WTC11 (cell line): ENCODE measurements around the gene HOXB8.

ENCODE experiments used
- CREM ChIP-seq: sonication (generic); formaldehyde crosslinking; IDR thresholded peaks from 2 replicates; pipeline ENCODE4 v1.8.1; 2022; ENCODE audit warnings: mild to moderate bottlenecking, missing genetic modification reagents, moderate library complexity
- IRF2 ChIP-seq: sonication (generic); formaldehyde crosslinking; IDR thresholded peaks from 2 replicates; pipeline ENCODE4 v1.8.0; 2022; ENCODE audit warnings: low read depth, missing genetic modification reagents, borderline replicate concordance
- SMAD3 ChIP-seq: sonication (generic); formaldehyde crosslinking; IDR thresholded peaks from 2 replicates; pipeline ENCODE4 v1.8.0; 2022; ENCODE audit warnings: missing genetic modification reagents, mild to moderate bottlenecking, borderline replicate concordance
- TEAD4 ChIP-seq: sonication (generic); formaldehyde crosslinking; IDR thresholded peaks from 2 replicates; pipeline ENCODE4 v1.8.0; 2022; ENCODE audit warnings: mild to moderate bottlenecking, missing genetic modification reagents
- ZBTB21 ChIP-seq: sonication (generic); formaldehyde crosslinking; IDR thresholded peaks from 2 replicates; pipeline ENCODE4 v1.8.1; 2023; ENCODE audit warnings: mild to moderate bottlenecking, missing genetic modification reagents, borderline replicate concordance
- ZNF138 ChIP-seq: sonication (generic); formaldehyde crosslinking; conservative IDR thresholded peaks from 2 replicates; pipeline ENCODE4 v1.8.1; 2022; ENCODE audit warnings: mild to moderate bottlenecking, moderate library complexity, missing genetic modification reagents
- TF ChIP-seq, protein P1 (sequence below): sonication (generic); formaldehyde crosslinking; IDR thresholded peaks from 2 replicates; pipeline ENCODE4 v1.8.1; 2023; ENCODE audit warnings: mild to moderate bottlenecking, missing genetic modification reagents, moderate library complexity
- TF ChIP-seq, protein P2 (sequence below): fragments of 200-600 bp; IDR thresholded peaks from 2 replicates; pipeline ENCODE4 v1.8.0; 2022; ENCODE audit warnings: antibody characterized with exemption
- TF ChIP-seq, protein P3 (sequence below): sonication (generic); formaldehyde crosslinking; IDR thresholded peaks from 2 replicates; pipeline ENCODE4 v1.8.1; 2022; ENCODE audit warnings: low read depth, missing genetic modification reagents, borderline replicate concordance
- TF ChIP-seq, protein P4 (sequence below): sonication (generic); formaldehyde crosslinking; IDR thresholded peaks from 2 replicates; pipeline ENCODE4 v1.8.1; 2022; ENCODE audit warnings: mild to moderate bottlenecking, missing genetic modification reagents, moderate library complexity, borderline replicate concordance

DNA sequence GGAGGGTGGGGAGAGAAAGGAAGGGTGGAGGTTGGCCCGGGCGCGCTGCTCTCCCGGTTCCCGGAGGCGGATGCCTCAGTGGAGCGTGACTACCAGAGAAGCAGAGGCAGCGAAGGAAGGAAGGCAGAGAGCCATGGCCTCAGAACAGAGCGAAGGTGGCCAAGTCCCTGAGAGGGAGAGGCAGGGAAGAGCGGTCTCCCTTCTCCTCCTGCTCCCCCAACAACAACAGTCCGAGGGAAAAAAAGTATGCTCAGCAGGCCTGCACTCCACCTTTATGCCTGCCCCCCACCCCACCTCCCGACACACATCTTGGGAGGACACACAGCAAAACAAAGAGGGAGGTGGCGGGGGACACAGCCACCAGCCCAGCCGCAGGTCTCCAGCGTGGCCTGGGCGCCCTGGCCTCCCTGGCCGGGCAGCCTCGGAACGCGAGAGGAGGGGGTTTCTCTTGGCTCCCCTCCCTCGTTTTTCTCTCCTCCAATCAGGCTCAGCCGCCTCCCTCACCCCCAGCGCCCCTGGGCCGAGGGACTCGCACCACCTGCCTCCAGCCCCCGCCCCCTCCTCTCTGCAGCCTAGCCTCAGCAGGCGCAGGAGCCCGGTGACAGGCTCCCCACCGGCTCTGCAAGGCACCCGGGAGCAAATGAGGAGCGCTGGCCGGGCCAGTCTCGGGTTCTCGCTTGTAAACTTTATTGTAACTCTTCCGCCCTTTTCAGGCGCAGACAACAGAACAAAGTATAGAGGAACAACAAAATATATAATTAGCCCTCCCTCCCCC is 3.2 kb downstream of the HOXB8 start:
- TF ChIP-seq, protein P1, sequence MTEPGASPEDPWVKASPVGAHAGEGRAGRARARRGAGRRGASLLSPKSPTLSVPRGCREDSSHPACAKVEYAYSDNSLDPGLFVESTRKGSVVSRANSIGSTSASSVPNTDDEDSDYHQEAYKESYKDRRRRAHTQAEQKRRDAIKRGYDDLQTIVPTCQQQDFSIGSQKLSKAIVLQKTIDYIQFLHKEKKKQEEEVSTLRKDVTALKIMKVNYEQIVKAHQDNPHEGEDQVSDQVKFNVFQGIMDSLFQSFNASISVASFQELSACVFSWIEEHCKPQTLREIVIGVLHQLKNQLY (CRISPR knock-in tag): no peak
- TF ChIP-seq IRF2: no peak
- TF ChIP-seq, protein P2, sequence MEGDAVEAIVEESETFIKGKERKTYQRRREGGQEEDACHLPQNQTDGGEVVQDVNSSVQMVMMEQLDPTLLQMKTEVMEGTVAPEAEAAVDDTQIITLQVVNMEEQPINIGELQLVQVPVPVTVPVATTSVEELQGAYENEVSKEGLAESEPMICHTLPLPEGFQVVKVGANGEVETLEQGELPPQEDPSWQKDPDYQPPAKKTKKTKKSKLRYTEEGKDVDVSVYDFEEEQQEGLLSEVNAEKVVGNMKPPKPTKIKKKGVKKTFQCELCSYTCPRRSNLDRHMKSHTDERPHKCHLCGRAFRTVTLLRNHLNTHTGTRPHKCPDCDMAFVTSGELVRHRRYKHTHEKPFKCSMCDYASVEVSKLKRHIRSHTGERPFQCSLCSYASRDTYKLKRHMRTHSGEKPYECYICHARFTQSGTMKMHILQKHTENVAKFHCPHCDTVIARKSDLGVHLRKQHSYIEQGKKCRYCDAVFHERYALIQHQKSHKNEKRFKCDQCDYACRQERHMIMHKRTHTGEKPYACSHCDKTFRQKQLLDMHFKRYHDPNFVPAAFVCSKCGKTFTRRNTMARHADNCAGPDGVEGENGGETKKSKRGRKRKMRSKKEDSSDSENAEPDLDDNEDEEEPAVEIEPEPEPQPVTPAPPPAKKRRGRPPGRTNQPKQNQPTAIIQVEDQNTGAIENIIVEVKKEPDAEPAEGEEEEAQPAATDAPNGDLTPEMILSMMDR: no peak
- TF ChIP-seq CREM (CRISPR knock-in tag): no peak
- TF ChIP-seq, protein P3, sequence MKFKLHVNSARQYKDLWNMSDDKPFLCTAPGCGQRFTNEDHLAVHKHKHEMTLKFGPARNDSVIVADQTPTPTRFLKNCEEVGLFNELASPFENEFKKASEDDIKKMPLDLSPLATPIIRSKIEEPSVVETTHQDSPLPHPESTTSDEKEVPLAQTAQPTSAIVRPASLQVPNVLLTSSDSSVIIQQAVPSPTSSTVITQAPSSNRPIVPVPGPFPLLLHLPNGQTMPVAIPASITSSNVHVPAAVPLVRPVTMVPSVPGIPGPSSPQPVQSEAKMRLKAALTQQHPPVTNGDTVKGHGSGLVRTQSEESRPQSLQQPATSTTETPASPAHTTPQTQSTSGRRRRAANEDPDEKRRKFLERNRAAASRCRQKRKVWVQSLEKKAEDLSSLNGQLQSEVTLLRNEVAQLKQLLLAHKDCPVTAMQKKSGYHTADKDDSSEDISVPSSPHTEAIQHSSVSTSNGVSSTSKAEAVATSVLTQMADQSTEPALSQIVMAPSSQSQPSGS (CRISPR knock-in tag): no peak
- no peak for TF ChIP-seq SMAD3 (CRISPR knock-in tag)
- no peak for TF ChIP-seq ZBTB21 (CRISPR knock-in tag)
- no peak for TF ChIP-seq TEAD4
- TF ChIP-seq ZNF138 (CRISPR knock-in tag): no peak
- TF ChIP-seq, protein P4, sequence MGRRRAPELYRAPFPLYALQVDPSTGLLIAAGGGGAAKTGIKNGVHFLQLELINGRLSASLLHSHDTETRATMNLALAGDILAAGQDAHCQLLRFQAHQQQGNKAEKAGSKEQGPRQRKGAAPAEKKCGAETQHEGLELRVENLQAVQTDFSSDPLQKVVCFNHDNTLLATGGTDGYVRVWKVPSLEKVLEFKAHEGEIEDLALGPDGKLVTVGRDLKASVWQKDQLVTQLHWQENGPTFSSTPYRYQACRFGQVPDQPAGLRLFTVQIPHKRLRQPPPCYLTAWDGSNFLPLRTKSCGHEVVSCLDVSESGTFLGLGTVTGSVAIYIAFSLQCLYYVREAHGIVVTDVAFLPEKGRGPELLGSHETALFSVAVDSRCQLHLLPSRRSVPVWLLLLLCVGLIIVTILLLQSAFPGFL (CRISPR knock-in tag): no peak
